ENCODE measurements around the gene BRPF1.

Gene BRPF1

GRCh38 chr3:9780910-9781309 is 49.4 kb downstream of the BRPF1 start:
- no peak for TF ChIP-seq CTCF (IDR thresholded peaks at IDR 0.05; ENCODE audit: borderline replicate concordance, insufficient read depth, low read depth, low read length)
- H3K4me3 ChIP-seq (ENCODE audit: low read depth, low read length): no peak overlapping the region

GRCh38 chr3:9781551-9781950 is 50.0 kb downstream of the BRPF1 start:
- H3K4me3 ChIP-seq (ENCODE audit: low read depth, low read length): no peak overlapping the region
- TF ChIP-seq CTCF (IDR thresholded peaks at IDR 0.05; ENCODE audit: borderline replicate concordance, insufficient read depth, low read depth, low read length): no peak

GRCh38 chr3:9781978-9782603 is 50.6 kb downstream of the BRPF1 start:
- no peak overlapping the region for H3K4me3 ChIP-seq (ENCODE audit: low read depth, low read length)

GRCh38 chr3:9782770-9783169 is 51.2 kb downstream of the BRPF1 start:
- no peak overlapping the region for H3K4me3 ChIP-seq (ENCODE audit: low read depth, low read length)
- peak; percentile 24; the same call in 1 of the 2 replicates for TF ChIP-seq CTCF (IDR thresholded peaks at IDR 0.05; ENCODE audit: borderline replicate concordance, insufficient read depth, low read depth, low read length)

More at GRCh38 chr3:9781978-9782603, 50.6 kb downstream of the BRPF1 start:
- TF ChIP-seq CTCF (IDR thresholded peaks at IDR 0.05; ENCODE audit: borderline replicate concordance, insufficient read depth, low read depth, low read length): no peak

- no peak for TF ChIP-seq CTCF (IDR thresholded peaks at IDR 0.05; ENCODE audit: borderline replicate concordance, insufficient read depth, low read depth, low read length)
- no peak overlapping the region for H3K4me3 ChIP-seq (ENCODE audit: low read depth, low read length)
Observed at GRCh38 chr3:9783954-9784353, 52.4 kb downstream of the BRPF1 start.

GRCh38 chr3:9784965-9785364 is 53.4 kb downstream of the BRPF1 start:
- TF ChIP-seq CTCF (IDR thresholded peaks at IDR 0.05; ENCODE audit: borderline replicate concordance, insufficient read depth, low read depth, low read length): no peak
- H3K4me3 ChIP-seq (ENCODE audit: low read depth, low read length): no peak overlapping the region

- TF ChIP-seq CTCF (IDR thresholded peaks at IDR 0.05; ENCODE audit: borderline replicate concordance, insufficient read depth, low read depth, low read length): no peak
- H3K4me3 ChIP-seq (ENCODE audit: low read depth, low read length): no peak overlapping the region
Observed at GRCh38 chr3:9785602-9786001, 54.1 kb downstream of the BRPF1 start.

Data from GM12875 (cell line).